ENCODE measurements around the gene PRCD. TPM values are rescaled to one million over a fixed set of nuclear protein-coding genes. Genes with fewer than 3 reads are reported as not detected.

Gene PRCD
- total RNA-seq (10 to 100 TPM in 3 of 4 donors, 1 to 10 TPM in 1; 6.1 to 11.6 (median 10.9) TPM), polyA plus RNA-seq (9.8 TPM)
- long read RNA-seq, donor 1, partial matches to known transcripts: 2 of 8 reads
- long read RNA-seq, donor 1, other reads (novel, unspliced or antisense): 5 of 8 reads
- long read RNA-seq, donor 2, partial matches to known transcripts: 1 of 6 reads
- long read RNA-seq, donor 2, other reads (novel, unspliced or antisense): 4 of 6 reads
- long read RNA-seq, donor 3, partial matches to known transcripts: 0 of 1 reads
- long read RNA-seq, donor 3, other reads (novel, unspliced or antisense): 1 of 1 reads
- long read RNA-seq, donor 4, partial matches to known transcripts: 0 of 6 reads
- long read RNA-seq, donor 4, other reads (novel, unspliced or antisense): 6 of 6 reads

DNA sequence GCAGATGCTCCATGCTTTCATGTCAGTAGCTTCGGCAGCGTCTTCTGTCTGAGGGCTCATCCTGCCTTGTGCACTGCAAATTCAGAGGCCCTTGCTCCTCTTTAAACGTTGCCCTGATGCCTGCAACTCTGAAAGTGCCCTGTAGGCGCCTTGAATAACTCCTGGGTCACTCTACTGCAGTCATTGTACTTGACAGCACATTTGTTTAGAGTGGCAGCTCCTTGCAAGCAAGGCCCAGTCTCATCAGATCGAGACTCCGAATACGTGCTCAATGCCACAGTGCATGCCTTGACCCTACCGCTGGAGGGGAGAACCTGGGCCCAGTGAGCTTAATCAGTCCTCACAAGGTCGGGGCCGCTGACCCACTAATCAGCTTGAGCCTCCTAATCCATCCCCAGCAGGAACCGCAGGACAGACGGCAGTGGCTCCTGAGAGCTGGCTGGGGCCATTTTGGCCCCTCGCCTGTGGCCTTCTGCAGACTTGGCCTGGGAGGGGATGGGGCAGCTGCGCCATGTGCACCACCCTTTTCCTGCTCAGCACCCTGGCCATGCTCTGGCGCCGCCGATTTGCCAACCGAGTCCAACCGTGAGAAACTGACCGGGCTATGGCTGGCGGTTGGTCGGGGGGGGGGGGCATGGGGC, at the start of gene PRCD:
Gene PRCD, plus strand, starts transcription at position 414 of the 641 bp plus-strand sequence. Its CDS starts 98 bp downstream, at position 512.
- H3K27me3 ChIP-seq (ENCODE audit: control insufficient read depth, insufficient read depth): no peaks in the 10 kb centered on the region
- ATAC-seq: no peak

DNA sequence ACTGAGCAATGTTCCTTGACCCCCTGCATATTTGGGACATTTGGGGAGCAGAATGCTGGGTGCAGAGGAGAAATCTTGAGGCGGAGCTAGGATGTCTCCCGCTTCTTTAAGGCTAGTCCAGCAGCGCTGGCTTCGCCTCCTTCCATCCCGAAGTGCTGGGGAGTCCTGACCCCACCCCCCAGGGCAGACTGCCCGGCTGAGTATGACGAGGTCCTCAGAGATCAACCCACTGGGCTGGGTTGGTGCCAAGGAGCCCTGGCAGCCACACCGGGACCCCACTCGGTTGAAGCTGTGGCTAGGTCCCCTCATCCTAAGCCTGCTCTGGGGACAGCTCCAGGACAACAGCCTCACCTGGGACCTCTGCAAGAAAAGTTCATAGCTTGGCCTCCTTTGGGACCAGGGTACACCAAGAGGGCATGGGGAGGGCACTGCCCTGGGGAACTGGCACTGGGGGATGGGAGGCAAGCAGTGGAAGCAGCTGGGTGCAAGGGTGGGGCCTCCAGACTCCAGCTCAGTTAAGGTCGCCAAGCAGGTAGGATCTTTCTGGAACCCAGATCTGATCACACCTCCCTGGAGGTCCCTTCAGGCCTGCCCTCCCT, 49.6 kb upstream of the PRCD start:
- H3K27ac ChIP-seq (ENCODE audit: low read length): no peak overlapping the region
- WGBS: 71% methylated on average over 10 of the region's 10 CpGs

More for the DNA sequence above, at the start of gene PRCD:
- Histone ChIP-seq H3K27ac (ENCODE audit: low read length) (peak within 1 kb of the TSS; percentile 79), H3K4me3 (ENCODE audit: low read length) (peak within 1 kb of the TSS; percentile 39), H3K9me3 (ENCODE audit: control insufficient read depth, low read length) (no peaks in the 10 kb centered on the region), H3K4me1 (ENCODE audit: control insufficient read depth, insufficient read depth, low read length) (peaks cover 17% of the 10 kb centered on the region)
- intact Hi-C loops (cut with DNase I): no loop called here
- WGBS: 70% methylated on average over 22 of the region's 22 CpGs
- peak; percentile 25 to 70 (median 63) for DNase-seq

DNA sequence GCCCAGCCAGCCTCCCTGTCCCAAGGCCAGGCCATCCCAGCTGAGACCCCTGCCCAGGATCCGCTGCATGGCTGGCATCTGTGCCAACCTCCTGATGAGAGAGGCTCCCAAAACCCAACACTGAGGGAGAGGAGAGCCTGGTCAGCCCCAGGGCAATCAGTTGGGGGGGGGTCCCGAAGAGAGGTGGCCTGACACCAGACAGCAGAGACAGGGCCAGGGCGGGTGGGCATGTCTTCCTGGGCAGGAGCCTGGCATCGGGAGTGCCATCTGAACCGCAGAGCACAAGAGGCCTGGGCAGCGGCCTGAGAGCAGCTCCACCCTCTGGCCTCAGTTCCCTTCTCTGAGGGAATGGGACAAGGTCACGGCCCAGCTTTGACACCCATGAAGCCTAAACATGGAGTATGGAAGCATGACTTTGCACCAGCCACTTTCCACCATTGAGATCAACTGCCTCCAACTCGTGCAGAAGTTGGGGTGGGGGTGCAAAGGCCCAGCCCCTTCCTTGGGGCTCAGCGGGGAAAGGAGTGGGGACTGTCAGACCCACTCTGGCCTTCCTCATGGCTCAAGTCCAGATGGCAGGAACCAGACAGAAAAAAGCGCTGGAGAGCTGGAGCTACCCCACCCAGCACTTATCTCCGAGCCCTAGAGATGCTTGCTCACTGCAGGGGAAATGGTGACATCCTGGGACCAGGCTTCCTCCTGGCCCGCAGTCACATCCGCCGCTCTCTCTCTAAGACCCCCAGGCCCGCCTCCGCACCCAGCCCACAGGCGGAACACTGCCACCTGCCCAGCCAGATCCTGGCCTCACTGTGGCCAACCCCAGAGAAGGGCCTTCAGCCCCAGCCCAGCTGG, 48.3 kb upstream of the PRCD start:
- Histone ChIP-seq H3K27me3 (ENCODE audit: control insufficient read depth, insufficient read depth) (no peaks in the 10 kb centered on the region), H3K4me1 (ENCODE audit: control insufficient read depth, insufficient read depth, low read length) (peaks cover 13% of the 10 kb centered on the region), H3K4me3 (ENCODE audit: low read length) (no peak overlapping the region), H3K9me3 (ENCODE audit: control insufficient read depth, low read length) (no peaks in the 10 kb centered on the region), H3K27ac (ENCODE audit: low read length) (no peak overlapping the region)
- no peak for DNase-seq
- 72% methylated on average over 17 of the region's 17 CpGs for WGBS
- peak; percentile 9 to 40 for ATAC-seq
- intact Hi-C loops (cut with DNase I): no loop called here

More for the DNA sequence above, 49.6 kb upstream of the PRCD start:
- DNase-seq (no peak), ATAC-seq (no peak)
- Histone ChIP-seq H3K4me1 (ENCODE audit: control insufficient read depth, insufficient read depth, low read length) (peaks cover 11% of the 10 kb centered on the region), H3K4me3 (ENCODE audit: low read length) (no peak overlapping the region), H3K9me3 (ENCODE audit: control insufficient read depth, low read length) (no peaks in the 10 kb centered on the region), H3K27me3 (ENCODE audit: control insufficient read depth, insufficient read depth) (no peaks in the 10 kb centered on the region)
- intact Hi-C loops (cut with DNase I): no loop called here

DNA sequence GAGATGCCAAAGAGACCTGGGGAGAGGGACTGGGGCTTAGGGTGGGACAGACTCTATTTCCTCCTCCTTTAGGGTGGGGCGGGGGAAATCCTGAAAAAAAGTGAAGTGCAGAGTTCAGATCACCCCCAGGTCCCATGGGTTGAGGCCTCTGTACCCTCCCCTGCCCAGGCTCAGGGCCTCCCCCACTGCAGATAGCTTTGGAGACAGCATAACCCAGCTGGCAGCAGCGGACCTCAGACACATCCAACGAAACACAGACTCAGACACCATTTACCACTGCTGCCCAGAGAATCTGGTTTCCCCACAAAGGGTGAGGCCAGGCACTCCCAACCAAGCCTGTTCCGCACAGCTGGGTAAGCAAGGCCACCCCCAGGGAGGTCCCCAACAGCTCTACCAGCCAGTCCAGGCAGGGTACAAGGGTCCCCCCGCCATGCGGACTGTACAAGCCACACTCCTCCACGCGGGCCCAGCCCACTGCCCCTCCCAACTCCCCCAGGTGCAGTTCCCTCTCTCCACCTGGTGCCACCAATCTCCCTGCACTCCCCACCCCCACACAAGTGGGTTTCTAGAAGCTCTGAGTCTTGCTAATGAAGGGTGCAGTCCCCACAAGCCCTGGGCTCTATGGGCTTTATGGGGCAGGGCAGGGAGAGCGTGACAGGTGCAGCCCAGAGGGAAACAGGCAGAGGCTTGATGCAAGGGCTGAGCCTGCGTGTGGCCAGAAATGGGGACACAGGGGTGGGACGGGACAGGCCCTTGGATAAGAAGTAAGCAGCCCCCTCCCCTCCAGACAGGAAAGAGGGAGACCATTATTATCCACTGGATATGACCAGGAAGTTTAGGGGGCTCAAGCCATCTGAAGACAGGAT, 47.5 kb upstream of the PRCD start:
- Histone ChIP-seq H3K27ac (ENCODE audit: low read length) (peak overlapping the region; percentile 32), H3K9me3 (ENCODE audit: control insufficient read depth, low read length) (no peaks in the 10 kb centered on the region), H3K4me1 (ENCODE audit: control insufficient read depth, insufficient read depth, low read length) (peaks cover 14% of the 10 kb centered on the region), H3K4me3 (ENCODE audit: low read length) (no peak overlapping the region), H3K27me3 (ENCODE audit: control insufficient read depth, insufficient read depth) (no peaks in the 10 kb centered on the region)
- intact Hi-C loops (cut with DNase I): no loop called here
- no peak for DNase-seq
- 69% methylated on average over 11 of the region's 11 CpGs for WGBS
- ATAC-seq: peak; percentile 20 to 28

DNA sequence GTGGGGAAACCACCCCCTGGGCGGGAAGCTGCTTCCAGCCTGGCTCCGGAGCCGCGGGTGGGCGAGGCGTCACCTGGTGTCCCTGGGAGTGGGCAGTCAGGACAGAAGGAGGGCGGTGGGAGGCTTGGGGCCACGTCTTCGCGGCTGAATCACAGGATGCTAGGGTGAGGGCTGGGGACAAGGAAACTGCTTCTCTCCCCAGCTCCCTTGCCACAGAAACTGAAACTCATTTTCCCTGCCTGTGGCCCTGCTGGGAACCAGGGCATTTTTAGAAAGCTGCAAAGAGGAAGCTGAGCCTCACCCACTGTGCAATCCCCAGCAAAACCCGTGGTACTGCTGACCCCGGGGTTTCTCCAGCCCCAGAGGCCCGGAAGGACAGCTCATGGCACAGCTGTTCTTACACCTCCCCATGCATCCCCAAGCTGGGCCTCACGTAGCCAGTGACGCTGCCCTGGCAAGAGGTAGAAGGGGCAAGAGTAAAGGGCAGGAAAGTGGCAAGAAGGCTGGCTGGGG, 46.8 kb upstream of the PRCD start:
- Histone ChIP-seq H3K27me3 (ENCODE audit: control insufficient read depth, insufficient read depth) (no peaks in the 10 kb centered on the region), H3K4me3 (ENCODE audit: low read length) (no peak overlapping the region), H3K4me1 (ENCODE audit: control insufficient read depth, insufficient read depth, low read length) (peaks cover 21% of the 10 kb centered on the region), H3K9me3 (ENCODE audit: control insufficient read depth, low read length) (no peaks in the 10 kb centered on the region), H3K27ac (ENCODE audit: low read length) (peak overlapping the region; percentile 32)
- intact Hi-C loops (cut with DNase I): no loop called here
- 23% methylated on average over 15 of the region's 15 CpGs for WGBS
- DNase-seq (peak; percentile 74 to 88 (median 85)), ATAC-seq (peak; percentile 50 to 68)

DNA sequence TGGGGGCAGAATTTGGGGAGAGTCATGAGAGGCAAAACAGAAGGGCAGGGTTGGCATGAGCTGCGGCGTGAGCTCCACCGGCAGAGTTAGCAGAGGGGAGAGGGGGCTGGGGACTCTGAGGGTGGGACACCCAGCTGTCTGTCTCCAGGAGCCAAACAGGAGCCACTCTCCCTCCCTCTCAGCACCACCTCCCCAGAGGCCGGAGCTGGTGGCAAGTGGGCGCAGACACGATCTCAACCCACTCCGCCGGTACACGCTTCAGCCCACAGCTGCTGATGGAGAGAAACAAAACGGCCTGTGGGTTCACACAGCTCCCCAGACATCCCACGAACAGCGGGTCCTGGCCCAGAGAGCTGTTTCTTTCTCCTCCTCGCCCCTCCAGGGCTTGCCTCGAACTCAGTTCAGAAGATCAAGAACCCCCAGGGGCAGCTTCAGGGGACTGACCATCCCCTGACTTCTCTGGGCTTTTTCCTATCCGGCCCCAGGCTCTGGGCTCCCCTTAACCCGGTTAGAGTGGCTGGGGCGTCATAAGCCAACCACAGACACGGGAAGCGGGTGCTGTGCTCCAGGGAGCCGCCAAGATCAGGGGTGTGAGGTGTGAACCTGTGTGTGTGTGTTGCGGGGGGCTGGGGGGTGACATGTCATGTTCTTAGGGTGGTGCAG, 46.2 kb upstream of the PRCD start:
- Histone ChIP-seq H3K9me3 (ENCODE audit: control insufficient read depth, low read length) (no peaks in the 10 kb centered on the region), H3K4me1 (ENCODE audit: control insufficient read depth, insufficient read depth, low read length) (peaks cover 21% of the 10 kb centered on the region), H3K4me3 (ENCODE audit: low read length) (no peak overlapping the region), H3K27me3 (ENCODE audit: control insufficient read depth, insufficient read depth) (no peaks in the 10 kb centered on the region), H3K27ac (ENCODE audit: low read length) (peak overlapping the region; percentile 32)
- no peak for ATAC-seq
- WGBS: 75% methylated on average over 21 of the region's 21 CpGs
- intact Hi-C loops (cut with DNase I): no loop called here
- peak in 1 of 3 donors; percentile 47 for DNase-seq

- Histone ChIP-seq H3K4me3 (ENCODE audit: low read length) (no peak overlapping the region), H3K27me3 (ENCODE audit: control insufficient read depth, insufficient read depth) (no peaks in the 10 kb centered on the region), H3K4me1 (ENCODE audit: control insufficient read depth, insufficient read depth, low read length) (peaks cover 20% of the 10 kb centered on the region), H3K9me3 (ENCODE audit: control insufficient read depth, low read length) (no peaks in the 10 kb centered on the region), H3K27ac (ENCODE audit: low read length) (no peak overlapping the region)
- ATAC-seq (no peak), DNase-seq (no peak)
- intact Hi-C loops (cut with DNase I): no loop called here
- WGBS: 78% methylated on average over 16 of the region's 16 CpGs
Measured at GRCh38 chr17:76495663-76496400, 44.0 kb upstream of the PRCD start.

GRCh38 chr17:76496464-76496863, 43.4 kb upstream of the PRCD start:
- H3K9me3 ChIP-seq (ENCODE audit: control insufficient read depth, low read length): no peaks in the 10 kb centered on the region
- no peak overlapping the region for H3K4me3 ChIP-seq (ENCODE audit: low read length)
- DNase-seq (no peak), ATAC-seq (no peak)
- intact Hi-C loops (cut with DNase I): no loop called here
- WGBS: 90% methylated on average over 6 of the region's 6 CpGs
- no peaks in the 10 kb centered on the region for H3K27me3 ChIP-seq (ENCODE audit: control insufficient read depth, insufficient read depth)
- no peak overlapping the region for H3K27ac ChIP-seq (ENCODE audit: low read length)
- peaks cover 20% of the 10 kb centered on the region for H3K4me1 ChIP-seq (ENCODE audit: control insufficient read depth, insufficient read depth, low read length)

- Histone ChIP-seq H3K27ac (ENCODE audit: low read length) (peak overlapping the region; percentile 85), H3K27me3 (ENCODE audit: control insufficient read depth, insufficient read depth) (no peaks in the 10 kb centered on the region), H3K4me3 (ENCODE audit: low read length) (no peak overlapping the region), H3K4me1 (ENCODE audit: control insufficient read depth, insufficient read depth, low read length) (peaks cover 29% of the 10 kb centered on the region), H3K9me3 (ENCODE audit: control insufficient read depth, low read length) (no peaks in the 10 kb centered on the region)
- ATAC-seq (no peak), DNase-seq (no peak)
- intact Hi-C loops (cut with DNase I): no loop called here
- 22% methylated on average over 2 of the region's 2 CpGs for WGBS
Measured at GRCh38 chr17:76497699-76497978, 42.2 kb upstream of the PRCD start.
